Glomerular visceral epithelial cell (primary cell): ENCODE data around the gene LRRC8C.

ENCODE experiments used
- DNase-seq: peaks from one replicate; pipeline ENCODE4 v3.0.0-alpha.2; 2016; ENCODE audit errors: extremely low spot score

The LRRC8C gene

GRCh38 chr1:89763649-89763986 is 130.7 kb downstream of the LRRC8C start:
- no peak for DNase-seq

DNA sequence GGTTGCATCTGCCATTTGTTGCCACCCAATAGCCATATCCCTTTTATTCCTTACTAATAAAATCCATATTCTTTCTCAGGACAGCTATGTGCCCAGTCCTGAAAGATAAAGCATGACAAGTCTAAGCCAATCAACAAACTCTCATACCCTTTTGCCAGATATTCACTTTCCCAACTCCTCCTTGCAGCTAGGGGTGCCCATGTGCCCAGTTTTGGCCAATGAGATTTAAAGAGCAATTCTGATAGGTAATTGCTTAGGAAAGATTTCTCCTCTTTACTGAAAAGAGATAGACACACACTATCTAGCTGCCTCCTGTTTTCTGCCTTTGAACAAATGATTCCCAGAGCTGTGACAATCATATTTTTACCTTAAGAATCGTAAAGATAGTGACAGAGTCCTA is 132.9 kb downstream of the LRRC8C start:
- no peak for DNase-seq

DNA sequence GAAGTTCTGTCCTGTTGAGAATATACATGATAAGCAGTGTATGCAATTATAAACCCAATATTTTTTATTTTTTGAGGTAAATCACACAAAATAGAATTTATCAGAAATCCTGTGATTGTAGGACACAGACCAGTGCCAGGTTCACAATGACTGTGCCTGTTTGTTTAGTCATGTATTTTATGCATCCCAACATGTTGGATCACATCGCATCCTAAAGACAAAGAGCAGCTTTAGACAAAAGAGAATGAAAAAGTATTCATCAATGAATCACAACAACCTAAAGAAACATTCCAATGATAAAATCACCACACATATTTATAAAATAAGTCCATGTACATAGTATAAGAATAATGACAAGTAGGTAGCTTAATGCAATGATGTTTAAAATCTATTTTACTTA is 134.7 kb downstream of the LRRC8C start:
- no peak for DNase-seq
